WTC11 (cell line): ENCODE results near the gene PTK6. TPM values are rescaled to one million over a fixed set of nuclear protein-coding genes. Genes with fewer than 3 reads are reported as not detected.

Experiments used
- ATAC-seq: fragments of 200-7000 bp; cut with Tn5 transposase; 2 replicates; pipeline ENCODE4 v1.10.0; 2021; ENCODE audit warnings: mild to moderate bottlenecking, moderate library complexity
- CTCF ChIA-PET: fragments of 300-600 bp; sonication (Branson Sonifier 250); formaldehyde crosslinking; loops from one replicate; lab custom pipeline; 2021; ENCODE audit warnings: antibody characterized with exemption; lab: Charles Lee
- POLR2A ChIA-PET: fragments of 350-600 bp; sonication (Branson Sonifier 250); formaldehyde crosslinking; loops from one replicate; lab custom pipeline; 2021; ENCODE audit warnings: antibody characterized with exemption; lab: Charles Lee
- DNase-seq: peaks from one replicate; pipeline ENCODE4 v3.0.0; 2021; ENCODE audit warnings: low spot score
- H3K27ac Mint-ChIP-seq: 2 replicates; pipeline ENCODE4 v1.8.0; 2021; ENCODE audit warnings: mixed read lengths
- H3K27me3 Mint-ChIP-seq: 2 replicates; pipeline ENCODE4 v1.8.0; 2021; ENCODE audit warnings: low read depth, mild to moderate bottlenecking, moderate library complexity, mixed read lengths
- H3K36me3 Mint-ChIP-seq: 2 replicates; pipeline ENCODE4 v1.8.0; 2021; ENCODE audit warnings: mixed read lengths
- H3K4me1 Mint-ChIP-seq: 2 replicates; pipeline ENCODE4 v1.8.0; 2022; ENCODE audit warnings: mixed read lengths
- H3K4me3 Mint-ChIP-seq: 2 replicates; pipeline ENCODE4 v1.8.0; 2021; ENCODE audit warnings: mild to moderate bottlenecking, moderate library complexity, mixed read lengths
- H3K9me3 Mint-ChIP-seq: 2 replicates; pipeline ENCODE4 v1.8.0; 2021; ENCODE audit warnings: mixed read lengths
- ARID4B ChIP-seq: sonication (generic); formaldehyde crosslinking; IDR thresholded peaks from 2 replicates; pipeline ENCODE4 v1.8.0; 2023; ENCODE audit warnings: missing genetic modification reagents, mild to moderate bottlenecking, borderline replicate concordance
- CBFB ChIP-seq: sonication (generic); formaldehyde crosslinking; IDR thresholded peaks from 2 replicates; pipeline ENCODE4 v1.8.1; 2022; ENCODE audit warnings: mild to moderate bottlenecking, low read depth, missing genetic modification reagents
- E2F1 ChIP-seq: sonication (generic); formaldehyde crosslinking; IDR thresholded peaks from 2 replicates; pipeline ENCODE4 v1.8.0; 2022; ENCODE audit warnings: mild to moderate bottlenecking, missing genetic modification reagents
- ELF4 ChIP-seq: sonication (generic); formaldehyde crosslinking; IDR thresholded peaks from 2 replicates; pipeline ENCODE4 v1.8.1; 2022; ENCODE audit warnings: low read depth, mild to moderate bottlenecking, moderate library complexity, missing genetic modification reagents
- GABPB1 ChIP-seq: sonication (generic); formaldehyde crosslinking; IDR thresholded peaks from 2 replicates; pipeline ENCODE4 v1.8.1; 2023; ENCODE audit warnings: mild to moderate bottlenecking, missing genetic modification reagents
- GTF2I ChIP-seq: fragments of 250-450 bp; sonication (Bioruptor Pico); conservative IDR thresholded peaks from 2 replicates; pipeline ENCODE4 v1.4.0; 2021; ENCODE audit warnings: mild to moderate bottlenecking
- HMGXB4 ChIP-seq: sonication (generic); formaldehyde crosslinking; IDR thresholded peaks from 2 replicates; pipeline ENCODE4 v1.8.1; 2023; ENCODE audit warnings: mild to moderate bottlenecking, moderate library complexity, missing genetic modification reagents
- IRF1 ChIP-seq: sonication (generic); formaldehyde crosslinking; IDR thresholded peaks from 2 replicates; pipeline ENCODE4 v1.8.0; 2023; ENCODE audit warnings: missing genetic modification reagents
- JUN ChIP-seq: sonication (generic); formaldehyde crosslinking; IDR thresholded peaks from 2 replicates; pipeline ENCODE4 v1.8.0; 2023; ENCODE audit warnings: mild to moderate bottlenecking, missing genetic modification reagents
- KAT7 ChIP-seq: sonication (generic); formaldehyde crosslinking; IDR thresholded peaks from 2 replicates; pipeline ENCODE4 v1.8.1; 2023; ENCODE audit warnings: missing genetic modification reagents, mild to moderate bottlenecking, borderline replicate concordance
- MLX ChIP-seq: sonication (generic); formaldehyde crosslinking; IDR thresholded peaks from 2 replicates; pipeline ENCODE4 v1.8.1; 2023; ENCODE audit warnings: mild to moderate bottlenecking, missing genetic modification reagents, moderate library complexity
- NFE2L1 ChIP-seq: sonication (generic); formaldehyde crosslinking; IDR thresholded peaks from 2 replicates; pipeline ENCODE4 v1.8.1; 2023; ENCODE audit warnings: missing genetic modification reagents
- NFYB ChIP-seq: sonication (generic); formaldehyde crosslinking; conservative IDR thresholded peaks from 2 replicates; pipeline ENCODE4 v1.8.0; 2022; ENCODE audit warnings: low read depth, missing genetic modification reagents
- NR1H2 ChIP-seq: sonication (generic); formaldehyde crosslinking; IDR thresholded peaks from 2 replicates; pipeline ENCODE4 v1.9.0; 2021; ENCODE audit warnings: mild to moderate bottlenecking, moderate library complexity, missing genetic modification reagents
- PREB ChIP-seq: sonication (generic); formaldehyde crosslinking; IDR thresholded peaks from 2 replicates; pipeline ENCODE4 v1.8.1; 2022; ENCODE audit warnings: mild to moderate bottlenecking, missing genetic modification reagents, moderate library complexity, borderline replicate concordance
- SOX15 ChIP-seq: fragments of 250-450 bp; sonication (Bioruptor Pico); IDR thresholded peaks from 2 replicates; pipeline ENCODE4 v1.9.0; 2021; ENCODE audit warnings: mild to moderate bottlenecking
- TCF7 ChIP-seq: sonication (generic); formaldehyde crosslinking; IDR thresholded peaks from 2 replicates; pipeline ENCODE4 v1.8.0; 2022; ENCODE audit warnings: mild to moderate bottlenecking, low read depth, missing genetic modification reagents, moderate library complexity
- TEAD1 ChIP-seq: sonication (generic); formaldehyde crosslinking; IDR thresholded peaks from 2 replicates; pipeline ENCODE4 v1.8.0; 2022; ENCODE audit warnings: mild to moderate bottlenecking, missing genetic modification reagents
- ZNF396 ChIP-seq: fragments of 250-450 bp; sonication (Bioruptor Pico); IDR thresholded peaks from 2 replicates; pipeline ENCODE4 v1.8.0; 2021; ENCODE audit warnings: mild to moderate bottlenecking, moderate library complexity, borderline replicate concordance
- ZNF416 ChIP-seq: fragments of 250-450 bp; sonication (Bioruptor Pico); IDR thresholded peaks from 2 replicates; pipeline ENCODE4 v1.9.0; 2021; ENCODE audit warnings: mild to moderate bottlenecking, inconsistent platforms
- ZNF423 ChIP-seq: fragments of 250-450 bp; sonication (Bioruptor Pico); IDR thresholded peaks from 2 replicates; pipeline ENCODE4 v2.1.2; 2022; ENCODE audit warnings: mild to moderate bottlenecking, moderate library complexity
- total RNA-seq: library from RNA; stranded (reverse); gene quantifications from 3 replicates; pipeline ENCODE4 v1.2.3, GENCODE V29; 2021

PTK6 gene
- total RNA-seq, 1 experiment from 2014 or later: 0.22 TPM

GRCh38 chr20:63567136-63567385, 29.9 kb upstream of the PTK6 start:
- Mint-ChIP-seq H3K4me1 (no peaks in the 10 kb centered on the region), H3K4me3 (no peak overlapping the region), H3K36me3 (no peaks in the 10 kb centered on the region), H3K27me3 (no peaks in the 10 kb centered on the region), H3K27ac (no peak overlapping the region), H3K9me3 (no peaks in the 10 kb centered on the region)
- ATAC-seq: no peak
- CTCF ChIA-PET: interaction anchor here (1.3 kb wide), 1 partner anchor 29 kb away, joined by 5 read pairs; no protein-coding TSS in a partner anchor
- no peak for TF ChIP-seq SOX15 (CRISPR knock-in tag)
- no peak for TF ChIP-seq E2F1 (CRISPR knock-in tag)
- no peak for TF ChIP-seq TCF7 (CRISPR knock-in tag)
- TF ChIP-seq IRF1 (CRISPR knock-in tag): no peak
- TF ChIP-seq GABPB1 (CRISPR knock-in tag): no peak
- DNase-seq: no peak
- POLR2A ChIA-PET: no interaction called here

- H3K27me3 Mint-ChIP-seq: no peaks in the 10 kb centered on the region
- ATAC-seq: no peak
- H3K4me3 Mint-ChIP-seq: no peak overlapping the region
- POLR2A ChIA-PET: no interaction called here
- H3K4me1 Mint-ChIP-seq: no peaks in the 10 kb centered on the region
- H3K27ac Mint-ChIP-seq: no peak overlapping the region
- TF ChIP-seq NFE2L1 (CRISPR knock-in tag): no peak
- TF ChIP-seq JUN (CRISPR knock-in tag): no peak
- TF ChIP-seq ELF4 (CRISPR knock-in tag): no peak
- TF ChIP-seq CBFB (CRISPR knock-in tag): no peak
- no peak for TF ChIP-seq NFYB (CRISPR knock-in tag)
- TF ChIP-seq ZNF396: no peak
- no peak for TF ChIP-seq ZNF416
- TF ChIP-seq GTF2I (CRISPR knock-in tag): no peak
- no peak for TF ChIP-seq NR1H2 (CRISPR knock-in tag)
- no peak for TF ChIP-seq MLX (CRISPR knock-in tag)
- no peak for TF ChIP-seq HMGXB4 (CRISPR knock-in tag)
- no peak for TF ChIP-seq KAT7 (CRISPR knock-in tag)
- TF ChIP-seq ARID4B (CRISPR knock-in tag): no peak
- TF ChIP-seq TEAD1 (CRISPR knock-in tag): no peak
- TF ChIP-seq ZNF423 (CRISPR knock-in tag): no peak
- no peak for TF ChIP-seq PREB
- TF ChIP-seq, all 79 proteins: peak for 0
- no peak for DNase-seq
- Mint-ChIP-seq H3K9me3 (no peaks in the 10 kb centered on the region), H3K36me3 (no peaks in the 10 kb centered on the region)
- CTCF ChIA-PET: interaction anchor here (1.3 to 1.5 kb wide), 2 partner anchors 28 to 76 kb away, joined by 4 to 5 read pairs; no protein-coding TSS in a partner anchor
Measured at GRCh38 chr20:63566395-63567135, 29.4 kb upstream of the PTK6 start.
